ENCODE measurements around the gene ALOX5.
"Not testable (repeated sequence)": the region's sequence is repeated elsewhere in the genome, so short reads cannot be mapped to it uniquely, and the experiment has no call there.

Gene ALOX5

DNA sequence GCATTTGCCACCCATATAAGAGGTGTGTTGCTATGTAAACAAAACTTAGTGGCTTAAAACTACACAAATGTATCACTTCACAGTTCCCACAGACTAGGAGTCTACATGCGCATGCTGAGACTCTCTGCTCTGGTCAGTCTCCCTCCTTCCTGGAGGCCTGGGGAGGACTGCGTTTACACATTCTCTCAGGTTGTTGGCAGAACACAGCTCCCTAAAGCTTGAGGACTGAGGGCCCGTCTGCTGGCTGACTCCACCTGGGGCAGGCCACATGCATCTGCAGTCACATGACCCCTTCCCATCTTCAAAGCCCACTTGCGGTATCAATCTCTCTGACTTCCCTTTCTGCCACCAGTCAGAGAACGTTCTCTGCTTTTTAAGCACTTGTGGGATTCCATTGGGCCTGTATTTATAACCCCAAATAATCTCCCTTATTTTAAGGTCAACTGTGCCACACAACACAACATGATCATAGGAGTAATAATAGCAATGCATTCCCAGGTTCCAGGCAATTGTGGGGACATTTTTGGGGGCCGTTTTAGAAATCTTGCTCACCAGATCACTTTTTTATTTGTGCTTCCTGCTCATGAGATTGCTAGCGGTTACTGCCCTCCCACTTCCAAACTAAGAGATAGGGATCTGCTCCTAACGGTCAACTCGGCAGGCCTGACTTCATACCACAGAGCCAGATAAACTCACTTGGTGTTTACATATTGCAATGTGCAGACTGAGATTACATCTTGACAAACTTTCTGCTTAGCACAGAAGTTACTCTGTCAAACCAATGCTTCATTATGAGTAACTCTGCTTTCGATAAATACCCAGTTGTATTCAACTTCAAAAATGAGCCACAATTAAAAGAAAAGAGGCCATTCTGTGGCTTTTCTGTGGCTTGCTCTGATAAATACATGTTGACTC, 96.3 kb downstream of the ALOX5 start:
- no peak for DNase-seq

DNA sequence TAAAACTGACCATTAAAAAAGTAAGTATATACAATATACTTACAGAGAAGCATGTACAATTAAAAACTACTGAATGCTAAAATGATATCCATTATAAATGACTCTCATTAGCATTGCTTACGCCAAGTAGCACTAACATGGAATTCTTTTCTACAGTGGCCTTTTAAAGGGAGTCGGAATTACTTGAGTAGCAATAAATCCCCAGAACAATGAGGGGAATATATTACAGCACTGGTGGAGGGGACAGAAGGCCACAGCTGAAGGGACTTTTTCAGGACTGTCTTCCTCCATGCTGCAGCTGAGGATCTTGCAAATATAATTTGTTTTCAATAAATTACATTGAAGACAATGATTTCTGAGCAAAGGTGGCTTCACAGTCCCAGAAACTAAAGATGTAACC, 97.0 kb downstream of the ALOX5 start:
- DNase-seq, result no peak

DNA sequence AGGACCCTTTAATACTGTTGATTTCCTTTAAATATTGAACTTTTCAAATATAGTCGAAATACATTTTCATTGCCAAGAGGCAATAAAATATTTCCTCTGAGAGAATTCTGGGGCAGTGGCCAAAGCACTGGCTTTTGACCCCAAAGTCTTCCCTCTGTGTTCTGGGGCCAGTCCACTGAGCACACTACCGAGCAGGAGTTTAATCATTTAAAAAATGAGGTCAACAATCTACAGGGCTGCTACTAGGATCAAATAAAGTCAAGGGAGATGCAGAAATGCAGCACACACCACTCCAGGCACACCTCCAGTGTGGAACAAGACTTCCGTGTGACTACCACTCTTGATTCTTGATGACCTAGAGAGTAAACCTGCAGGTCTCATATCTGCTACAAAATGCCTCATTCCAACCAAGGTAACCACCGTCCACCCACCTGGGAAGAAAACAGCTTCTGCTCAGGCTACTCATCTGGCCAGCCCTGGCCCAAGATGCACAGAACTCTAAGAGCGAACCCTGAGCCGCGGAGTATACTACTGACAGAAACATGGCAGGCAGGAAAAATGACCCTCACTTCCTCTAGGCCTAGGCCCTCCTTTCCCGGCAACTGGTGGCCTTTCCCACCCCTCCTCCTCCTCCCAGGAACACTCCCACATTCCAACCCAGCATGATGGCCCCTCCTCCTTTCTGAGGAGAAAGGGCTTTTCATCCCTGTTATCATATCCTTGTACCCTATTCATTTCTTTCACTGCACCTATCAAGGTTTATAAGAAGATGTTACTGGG, 97.7 kb downstream of the ALOX5 start:
- DNase-seq, result no peak

DNA sequence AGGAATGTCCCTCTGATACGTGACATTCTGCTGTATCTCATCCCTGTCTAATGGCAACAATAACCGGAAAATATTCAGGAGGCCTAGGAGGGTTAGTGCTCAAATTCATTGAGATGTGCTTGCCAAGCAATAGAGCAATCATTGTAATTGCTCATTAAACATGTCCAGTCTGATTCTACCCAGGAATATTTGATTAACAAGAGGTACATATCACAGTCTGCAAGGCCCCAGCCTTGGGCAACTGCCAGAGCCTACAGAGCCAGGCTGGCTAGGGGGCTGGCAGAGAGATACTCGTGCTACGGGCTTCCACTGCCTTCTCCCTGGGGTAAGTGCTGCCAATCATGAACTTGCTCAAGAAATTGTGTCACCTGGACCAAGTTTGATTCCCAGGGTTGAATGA, 99.1 kb downstream of the ALOX5 start:
- no peak for DNase-seq

DNA sequence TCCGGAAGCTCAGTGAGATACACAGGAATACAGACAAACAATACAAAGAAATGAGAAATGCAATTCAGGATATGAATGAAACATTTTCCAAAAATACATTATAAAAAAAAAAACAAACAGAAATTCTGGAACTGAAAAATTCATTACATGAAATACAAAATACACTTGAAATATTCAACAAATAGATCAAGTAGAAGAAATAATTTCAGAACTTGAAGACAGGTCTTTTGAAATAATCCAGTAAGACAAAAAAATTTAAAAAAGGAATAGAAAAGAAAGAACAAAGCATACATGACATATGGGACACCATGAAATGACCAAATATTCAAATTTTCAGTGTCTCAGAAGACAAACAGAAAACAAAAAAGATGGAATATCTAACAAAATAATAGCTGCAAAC, 102.5 kb downstream of the ALOX5 start:
- no peak for DNase-seq

DNA sequence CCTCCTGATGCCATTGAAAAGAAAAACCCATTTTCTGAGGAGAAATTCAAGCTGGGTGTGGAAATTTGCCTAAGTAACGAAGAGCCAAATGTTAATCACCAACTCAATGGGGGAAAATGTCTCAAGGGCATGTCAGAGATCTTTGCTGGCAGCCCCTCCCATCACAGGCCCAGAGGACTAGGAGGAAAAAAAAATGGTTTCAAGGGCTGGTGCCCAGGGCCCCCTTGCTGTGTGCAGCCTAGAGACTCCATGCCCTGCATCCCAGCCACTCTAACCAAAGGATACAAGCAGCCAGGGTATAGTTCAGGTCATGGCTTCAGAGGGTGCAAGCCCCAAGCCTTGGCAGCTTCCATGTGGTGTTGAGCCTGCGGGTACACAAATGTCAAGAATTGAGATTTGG, 106.3 kb downstream of the ALOX5 start:
- DNase-seq, result no peak

DNA sequence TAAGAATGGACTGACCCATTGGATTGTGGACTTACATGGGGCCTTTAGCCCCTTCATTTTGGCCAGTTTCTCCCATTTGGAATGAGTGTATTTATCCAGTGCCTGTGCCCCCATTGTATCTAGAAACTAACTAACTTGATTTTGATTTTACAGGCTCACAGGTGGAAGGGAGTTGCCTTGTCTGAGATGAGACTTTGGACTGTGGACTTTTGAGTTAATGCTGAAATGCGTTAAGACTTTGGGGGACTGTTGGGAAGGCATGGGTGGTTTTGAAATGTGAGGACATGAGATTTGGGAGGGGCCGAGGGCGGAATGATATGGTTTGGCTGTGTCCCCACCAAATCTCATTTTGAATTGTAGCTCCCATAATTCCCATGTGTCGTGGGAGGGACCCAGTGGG, 107.1 kb downstream of the ALOX5 start:
- not testable (repeated sequence) for DNase-seq

DNA sequence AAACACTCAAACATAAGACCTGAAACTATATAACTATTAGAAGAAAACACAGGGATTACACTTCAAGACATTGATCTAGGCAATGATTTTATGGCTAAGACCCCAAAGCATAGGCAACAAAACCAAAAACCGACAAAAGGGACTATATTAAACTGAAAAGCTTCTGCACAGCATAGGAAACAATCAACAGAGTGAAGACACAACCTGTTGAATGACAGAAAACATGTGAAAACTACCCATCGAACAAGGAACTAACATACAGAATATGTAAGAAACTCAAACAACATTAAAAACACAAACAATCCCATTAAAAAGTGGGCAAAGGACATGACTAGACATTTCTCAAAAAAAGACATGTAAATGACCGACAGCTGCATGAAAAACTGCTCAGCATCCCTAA, 109.0 kb downstream of the ALOX5 start:
- DNase-seq, result no peak

DNA sequence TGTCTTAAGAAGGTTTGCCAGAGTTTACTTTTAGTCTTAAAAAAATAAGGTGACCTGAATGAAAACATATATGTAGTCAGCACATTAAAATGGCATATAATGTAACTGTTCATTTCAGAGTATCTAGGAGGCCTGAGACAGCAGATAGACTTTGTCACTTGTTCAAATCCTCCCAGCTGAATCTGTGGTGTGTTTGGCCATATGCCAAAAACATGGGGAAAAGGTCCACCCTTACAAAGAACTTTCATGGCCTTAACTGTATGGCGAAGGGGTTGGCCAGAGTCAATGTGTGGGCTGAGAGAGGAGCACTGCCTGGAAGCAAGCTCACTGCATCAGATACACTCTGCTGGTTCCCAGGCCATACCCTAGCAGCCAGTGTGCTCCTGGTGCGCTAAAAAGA, 113.7 kb downstream of the ALOX5 start:
- no peak for DNase-seq

DNA sequence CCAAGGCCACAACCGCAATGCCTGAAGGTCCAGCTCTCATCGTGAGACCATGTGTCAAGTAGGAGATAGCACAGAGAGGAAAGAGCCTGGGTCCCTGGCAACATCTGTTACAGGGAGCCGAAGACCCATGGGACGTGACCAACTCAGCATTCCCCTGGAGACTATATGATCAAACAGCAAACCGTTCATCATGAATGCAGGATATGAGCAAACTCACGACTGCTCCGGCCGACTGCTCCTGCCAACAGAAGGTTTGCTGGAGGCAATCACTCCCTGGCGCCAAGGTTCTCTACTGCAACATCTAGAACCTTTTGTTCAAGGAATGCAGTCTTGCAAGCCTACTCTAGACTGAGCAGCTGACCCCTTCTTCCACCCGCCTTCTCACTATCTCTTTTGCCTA, 114.3 kb downstream of the ALOX5 start:
- DNase-seq, result no peak

DNA sequence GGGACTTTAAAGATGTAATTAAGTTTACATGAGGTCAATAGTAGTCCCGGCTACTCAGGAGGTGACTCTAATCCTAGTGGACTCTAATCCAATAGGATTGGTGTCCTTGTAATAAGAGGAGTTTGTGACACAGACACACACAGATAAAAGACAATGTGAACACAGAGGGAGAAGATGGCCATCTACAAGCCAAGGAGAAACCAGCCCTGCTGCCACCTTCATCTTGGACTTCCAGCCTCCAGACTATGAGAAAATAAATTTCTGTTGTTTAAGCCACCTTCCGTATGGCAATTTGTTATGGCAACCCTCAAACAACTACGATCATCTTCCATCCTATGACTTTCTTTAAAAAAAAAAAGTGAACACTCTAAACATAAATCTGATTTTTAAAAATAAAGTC, 116.3 kb downstream of the ALOX5 start:
- no peak for DNase-seq

DNA sequence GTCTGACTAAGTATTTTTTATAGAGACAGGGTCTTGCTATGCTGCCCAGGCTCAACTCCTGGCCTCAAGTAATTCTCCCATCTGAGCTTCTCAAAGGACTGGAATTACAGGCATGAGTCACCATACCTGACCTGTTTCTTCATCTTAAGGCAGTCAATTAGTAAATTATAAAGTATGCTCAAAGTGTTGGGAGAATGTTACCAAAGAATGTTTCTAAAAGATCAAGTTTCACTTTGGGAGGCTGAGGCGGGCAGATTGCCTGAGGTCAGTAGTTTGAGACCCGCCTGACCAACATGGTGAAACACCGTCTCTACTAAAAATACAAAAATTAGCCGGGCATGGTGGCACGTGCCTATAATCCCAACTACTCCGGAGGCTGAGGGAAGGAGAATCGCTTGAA, 117.0 kb downstream of the ALOX5 start:
- DNase-seq, result no peak

All from NCI-H1092 treated with DMSO at 0.1 percent for 48 hours (cell line).